ENCODE measurements around the gene MS4A8. TPM values are rescaled to one million over a fixed set of nuclear protein-coding genes. Genes with fewer than 3 reads are reported as not detected.

The MS4A8 gene, protein sequence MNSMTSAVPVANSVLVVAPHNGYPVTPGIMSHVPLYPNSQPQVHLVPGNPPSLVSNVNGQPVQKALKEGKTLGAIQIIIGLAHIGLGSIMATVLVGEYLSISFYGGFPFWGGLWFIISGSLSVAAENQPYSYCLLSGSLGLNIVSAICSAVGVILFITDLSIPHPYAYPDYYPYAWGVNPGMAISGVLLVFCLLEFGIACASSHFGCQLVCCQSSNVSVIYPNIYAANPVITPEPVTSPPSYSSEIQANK
- total RNA-seq (not detected), polyA plus RNA-seq (ENCODE audit: insufficient read depth, low read depth, low replicate concordance) (0.67 TPM)
- long read RNA-seq, donor 1: 0 reads
- long read RNA-seq, donor 2: 0 reads
- long read RNA-seq, donor 3: 0 reads
- long read RNA-seq, donor 4: 0 reads
- long read RNA-seq, donor 5: 0 reads
- long read RNA-seq, donor 6: 0 reads
- long read RNA-seq, donor 7: 0 reads
- long read RNA-seq, donor 8: 0 reads
- long read RNA-seq, donor 9: 0 reads
- long read RNA-seq, donor 10: 0 reads

DNA sequence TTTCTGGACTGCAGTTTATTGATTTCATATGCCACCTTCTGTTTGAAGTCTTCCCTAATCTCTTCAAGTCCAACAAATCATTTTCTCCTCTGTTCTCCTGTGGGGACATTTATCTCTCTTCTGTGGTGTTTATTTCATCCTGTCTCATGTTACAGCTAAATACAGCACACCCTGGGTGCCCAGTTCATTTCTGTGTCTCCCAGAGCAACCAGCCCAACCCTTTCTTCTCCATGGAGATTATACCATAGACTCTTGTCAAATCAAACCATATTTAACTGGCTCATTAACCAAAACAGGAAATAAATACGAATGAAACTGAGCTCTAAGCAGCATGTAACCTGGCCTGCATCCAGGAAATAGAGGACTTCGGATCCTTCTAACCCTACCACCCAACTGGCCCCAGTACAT is at the start of gene MS4A8:
TSS of gene MS4A8 (plus strand) at position 329 of the 408 bp plus-strand sequence. CDS start 1,249 bp downstream, outside the sequence.
- TF ChIP-seq, protein P1, sequence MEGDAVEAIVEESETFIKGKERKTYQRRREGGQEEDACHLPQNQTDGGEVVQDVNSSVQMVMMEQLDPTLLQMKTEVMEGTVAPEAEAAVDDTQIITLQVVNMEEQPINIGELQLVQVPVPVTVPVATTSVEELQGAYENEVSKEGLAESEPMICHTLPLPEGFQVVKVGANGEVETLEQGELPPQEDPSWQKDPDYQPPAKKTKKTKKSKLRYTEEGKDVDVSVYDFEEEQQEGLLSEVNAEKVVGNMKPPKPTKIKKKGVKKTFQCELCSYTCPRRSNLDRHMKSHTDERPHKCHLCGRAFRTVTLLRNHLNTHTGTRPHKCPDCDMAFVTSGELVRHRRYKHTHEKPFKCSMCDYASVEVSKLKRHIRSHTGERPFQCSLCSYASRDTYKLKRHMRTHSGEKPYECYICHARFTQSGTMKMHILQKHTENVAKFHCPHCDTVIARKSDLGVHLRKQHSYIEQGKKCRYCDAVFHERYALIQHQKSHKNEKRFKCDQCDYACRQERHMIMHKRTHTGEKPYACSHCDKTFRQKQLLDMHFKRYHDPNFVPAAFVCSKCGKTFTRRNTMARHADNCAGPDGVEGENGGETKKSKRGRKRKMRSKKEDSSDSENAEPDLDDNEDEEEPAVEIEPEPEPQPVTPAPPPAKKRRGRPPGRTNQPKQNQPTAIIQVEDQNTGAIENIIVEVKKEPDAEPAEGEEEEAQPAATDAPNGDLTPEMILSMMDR (IDR thresholded peaks at IDR 0.05; ENCODE audit: borderline replicate concordance, extremely low read depth, insufficient read depth): no peak
- no peaks in the 10 kb centered on the region for H3K36me3 ChIP-seq (ENCODE audit: control insufficient read depth in 2 of 3, insufficient read depth in 3 of 3, low read length in 3 of 3)
- no peaks in the 10 kb centered on the region for H3K27me3 ChIP-seq (ENCODE audit: control insufficient read depth, insufficient read depth, low read length)
- no peak within 1 kb of the TSS for H3K27ac ChIP-seq (ENCODE audit: low read depth in 2 of 2, low read length in 2 of 2)
- H3K4me1 ChIP-seq (ENCODE audit: control insufficient read depth in 2 of 3, insufficient read depth in 2 of 3, low read depth in 1 of 3, low read length in 3 of 3): no peaks in the 10 kb centered on the region
- FAIRE-seq (no peak), DNase-seq (peak in 2 of 5 donors; percentile 6 to 15)
- intact Hi-C loops (cut with DNase I): no loop called here
- no peak within 1 kb of the TSS for H3K4me3 ChIP-seq (ENCODE audit: low read length in 3 of 3)
- no peak within 1 kb of the TSS for H3K9ac ChIP-seq (ENCODE audit: low read length in 3 of 3)
- H3K9me3 ChIP-seq (ENCODE audit: control insufficient read depth in 2 of 3, insufficient read depth in 1 of 3, low read length in 3 of 3): no peaks in the 10 kb centered on the region

DNA sequence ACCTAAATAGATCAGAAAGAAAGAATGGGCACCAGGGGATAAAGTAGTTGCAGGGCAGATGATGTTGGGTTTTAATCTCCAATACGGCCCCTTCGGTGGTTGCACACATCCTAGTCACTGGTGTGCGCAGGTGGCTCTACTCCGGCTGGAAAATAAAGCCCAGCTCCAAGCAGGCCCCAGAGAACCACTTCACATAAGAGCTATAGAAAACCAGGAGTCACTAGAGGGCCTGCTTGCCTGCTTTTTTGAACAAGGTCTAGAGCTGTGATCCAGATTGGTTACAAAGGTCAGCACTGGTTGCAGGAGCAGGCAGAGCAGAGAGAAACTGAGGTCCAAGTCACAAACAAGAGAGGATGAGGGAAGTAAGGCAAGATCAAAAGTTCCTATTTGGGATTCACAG is 41.5 kb upstream of the MS4A8 start:
- no peak for FAIRE-seq
- H3K4me1 ChIP-seq (ENCODE audit: control insufficient read depth in 2 of 3, insufficient read depth in 2 of 3, low read depth in 1 of 3, low read length in 3 of 3): no peaks in the 10 kb centered on the region
- intact Hi-C loops (cut with DNase I): no loop called here
- no peak for DNase-seq
- H3K9ac ChIP-seq (ENCODE audit: low read length in 3 of 3): no peak overlapping the region
- TF ChIP-seq, protein P1 (IDR thresholded peaks at IDR 0.05; ENCODE audit: borderline replicate concordance, extremely low read depth, insufficient read depth): no peak
- H3K9me3 ChIP-seq (ENCODE audit: control insufficient read depth in 2 of 3, insufficient read depth in 1 of 3, low read length in 3 of 3): no peaks in the 10 kb centered on the region
- H3K4me3 ChIP-seq (ENCODE audit: low read length in 3 of 3): no peak overlapping the region
- no peaks in the 10 kb centered on the region for H3K36me3 ChIP-seq (ENCODE audit: control insufficient read depth in 2 of 3, insufficient read depth in 3 of 3, low read length in 3 of 3)
- H3K27ac ChIP-seq (ENCODE audit: low read depth in 2 of 2, low read length in 2 of 2): no peak overlapping the region
- H3K27me3 ChIP-seq (ENCODE audit: control insufficient read depth, insufficient read depth, low read length): no peaks in the 10 kb centered on the region

DNA sequence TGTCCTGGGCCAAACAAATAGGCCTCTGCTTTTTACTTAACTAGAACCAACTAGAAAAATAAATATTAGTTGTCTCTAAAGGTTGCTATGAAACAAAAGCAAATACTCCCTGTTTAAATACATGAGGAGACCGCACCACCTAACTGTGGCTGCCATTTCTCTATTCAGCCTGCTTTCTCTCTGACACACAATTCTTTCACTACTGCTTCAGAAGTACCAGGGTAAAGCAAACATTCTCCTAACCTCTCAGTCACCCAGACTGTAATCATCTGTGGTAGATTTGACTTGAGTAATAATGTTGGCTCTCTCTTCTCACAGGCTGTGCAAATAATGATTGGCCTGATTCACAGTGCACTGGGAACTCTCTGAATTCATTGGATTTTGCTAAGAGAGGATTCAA is 41.0 kb upstream of the MS4A8 start:
- H3K4me1 ChIP-seq (ENCODE audit: control insufficient read depth in 2 of 3, insufficient read depth in 2 of 3, low read depth in 1 of 3, low read length in 3 of 3): no peaks in the 10 kb centered on the region
- no peaks in the 10 kb centered on the region for H3K9me3 ChIP-seq (ENCODE audit: control insufficient read depth in 2 of 3, insufficient read depth in 1 of 3, low read length in 3 of 3)
- TF ChIP-seq, protein P1 (IDR thresholded peaks at IDR 0.05; ENCODE audit: borderline replicate concordance, extremely low read depth, insufficient read depth): no peak
- intact Hi-C loops (cut with DNase I): no loop called here
- H3K4me3 ChIP-seq (ENCODE audit: low read length in 3 of 3): no peak overlapping the region
- H3K36me3 ChIP-seq (ENCODE audit: control insufficient read depth in 2 of 3, insufficient read depth in 3 of 3, low read length in 3 of 3): no peaks in the 10 kb centered on the region
- FAIRE-seq: no peak
- H3K27ac ChIP-seq (ENCODE audit: low read depth in 2 of 2, low read length in 2 of 2): no peak overlapping the region
- no peak for DNase-seq
- H3K9ac ChIP-seq (ENCODE audit: low read length in 3 of 3): no peak overlapping the region
- no peaks in the 10 kb centered on the region for H3K27me3 ChIP-seq (ENCODE audit: control insufficient read depth, insufficient read depth, low read length)

All from kidney (tissue), 22 donors.